Mucosa of rectum (tissue), 2 donors: ENCODE measurements around the gene ARHGEF7.

Source experiments
- H3K27ac ChIP-seq, 2 donors: one replicate each; pipeline ENCODE4 v1.7.0; 2013; ENCODE audit warnings: inconsistent platforms in 2 of 2, low read depth in 2 of 2, low read length in 2 of 2
- H3K27me3 ChIP-seq, 2 donors: one replicate each; pipeline ENCODE4 v1.7.0; 2013; ENCODE audit warnings: low read length in 2 of 2; ENCODE audit not compliant: control insufficient read depth in 2 of 2, insufficient read depth in 2 of 2
- H3K36me3 ChIP-seq, 2 donors: one replicate each; pipeline ENCODE4 v1.7.0; 2013; ENCODE audit warnings: low read length in 2 of 2; ENCODE audit not compliant: control insufficient read depth in 2 of 2, insufficient read depth in 2 of 2
- H3K4me1 ChIP-seq, 2 donors: one replicate each; pipeline ENCODE4 v1.7.0; 2013; ENCODE audit warnings: low read length in 2 of 2, mild to moderate bottlenecking in 1 of 2; ENCODE audit not compliant: control insufficient read depth in 2 of 2, insufficient read depth in 2 of 2
- H3K4me3 ChIP-seq, 2 donors: one replicate each; pipeline ENCODE4 v1.7.0; 2013; ENCODE audit warnings: low read length in 2 of 2
- H3K9ac ChIP-seq, 2 donors: one replicate each; pipeline ENCODE4 v1.7.0; 2013; ENCODE audit warnings: low read length in 2 of 2, low read depth in 1 of 2, mild to moderate bottlenecking in 1 of 2
- H3K9me3 ChIP-seq, 2 donors: one replicate each; pipeline ENCODE4 v1.7.0; 2013; ENCODE audit warnings: low read length in 2 of 2; ENCODE audit not compliant: control insufficient read depth in 2 of 2
- donor health status: healthy.
- donor health status: Normal muscosa, but diverticular disease.

Gene ARHGEF7

GRCh38 chr13:111130116-111130508 lies 15.0 kb downstream of the ARHGEF7 start:
- Histone ChIP-seq H3K9ac (no peak overlapping the region), H3K27ac (no peak overlapping the region), H3K36me3 (no peaks in the 10 kb centered on the region), H3K27me3 (peaks cover 0 to 4% of the 10 kb centered on the region in 2 donors), H3K4me3 (no peak overlapping the region), H3K9me3 (no peaks in the 10 kb centered on the region), H3K4me1 (no peaks in the 10 kb centered on the region)

- no peaks in the 10 kb centered on the region for H3K36me3 ChIP-seq
- H3K4me1 ChIP-seq: no peaks in the 10 kb centered on the region
- no peak overlapping the region for H3K27ac ChIP-seq
- no peak overlapping the region for H3K9ac ChIP-seq
- no peak overlapping the region for H3K4me3 ChIP-seq
- H3K27me3 ChIP-seq: peaks cover 0 to 4% of the 10 kb centered on the region in 2 donors
- H3K9me3 ChIP-seq: no peaks in the 10 kb centered on the region
Observed at GRCh38 chr13:111131048-111131447, 15.9 kb downstream of the ARHGEF7 start.

GRCh38 chr13:111131611-111132010 lies 16.5 kb downstream of the ARHGEF7 start:
- H3K9me3 ChIP-seq: no peaks in the 10 kb centered on the region
- H3K4me1 ChIP-seq: no peaks in the 10 kb centered on the region
- H3K27me3 ChIP-seq: peaks cover 0 to 4% of the 10 kb centered on the region in 2 donors
- H3K27ac ChIP-seq: no peak overlapping the region
- no peak overlapping the region for H3K4me3 ChIP-seq
- no peaks in the 10 kb centered on the region for H3K36me3 ChIP-seq
- H3K9ac ChIP-seq: no peak overlapping the region

GRCh38 chr13:111132948-111133347 lies 17.8 kb downstream of the ARHGEF7 start:
- H3K9ac ChIP-seq: no peak overlapping the region
- no peaks in the 10 kb centered on the region for H3K36me3 ChIP-seq
- peaks cover 2 to 4% of the 10 kb centered on the region in 2 donors for H3K27me3 ChIP-seq
- H3K27ac ChIP-seq: no peak overlapping the region
- H3K4me1 ChIP-seq: no peaks in the 10 kb centered on the region
- no peaks in the 10 kb centered on the region for H3K9me3 ChIP-seq
- H3K4me3 ChIP-seq: no peak overlapping the region

- H3K9me3 ChIP-seq: no peaks in the 10 kb centered on the region
Observed at GRCh38 chr13:111139452-111139851, 24.3 kb downstream of the ARHGEF7 start.

GRCh38 chr13:111139873-111140561 lies 24.9 kb downstream of the ARHGEF7 start:
- Histone ChIP-seq H3K4me3 (no peak overlapping the region), H3K36me3 (no peaks in the 10 kb centered on the region), H3K27ac (no peak overlapping the region), H3K27me3 (peaks cover 0 to 2% of the 10 kb centered on the region in 2 donors), H3K9ac (no peak overlapping the region), H3K4me1 (no peaks in the 10 kb centered on the region), H3K9me3 (no peaks in the 10 kb centered on the region)

More at GRCh38 chr13:111139452-111139851, 24.3 kb downstream of the ARHGEF7 start:
- Histone ChIP-seq H3K4me3 (no peak overlapping the region), H3K36me3 (no peaks in the 10 kb centered on the region), H3K4me1 (no peaks in the 10 kb centered on the region), H3K27ac (no peak overlapping the region), H3K9ac (no peak overlapping the region), H3K27me3 (peaks cover 0 to 2% of the 10 kb centered on the region in 2 donors)

GRCh38 chr13:111140562-111141105 lies 25.5 kb downstream of the ARHGEF7 start:
- Histone ChIP-seq H3K27me3 (peaks cover 0 to 2% of the 10 kb centered on the region in 2 donors), H3K9me3 (no peaks in the 10 kb centered on the region), H3K27ac (no peak overlapping the region), H3K4me1 (no peaks in the 10 kb centered on the region), H3K9ac (no peak overlapping the region), H3K4me3 (no peak overlapping the region), H3K36me3 (no peaks in the 10 kb centered on the region)

- H3K4me3 ChIP-seq: no peak overlapping the region
- no peak overlapping the region for H3K27ac ChIP-seq
- H3K4me1 ChIP-seq: no peaks in the 10 kb centered on the region
- H3K9me3 ChIP-seq: no peaks in the 10 kb centered on the region
- no peaks in the 10 kb centered on the region for H3K27me3 ChIP-seq
- no peak overlapping the region for H3K9ac ChIP-seq
- no peaks in the 10 kb centered on the region for H3K36me3 ChIP-seq
Observed at GRCh38 chr13:111142472-111142871, 27.4 kb downstream of the ARHGEF7 start.

GRCh38 chr13:111143865-111144540 lies 28.9 kb downstream of the ARHGEF7 start:
- H3K36me3 ChIP-seq: no peaks in the 10 kb centered on the region
- no peaks in the 10 kb centered on the region for H3K9me3 ChIP-seq
- H3K4me3 ChIP-seq: no peak overlapping the region
- no peak overlapping the region for H3K9ac ChIP-seq
- no peaks in the 10 kb centered on the region for H3K4me1 ChIP-seq
- H3K27ac ChIP-seq: no peak overlapping the region
- peaks cover 0 to 3% of the 10 kb centered on the region in 2 donors for H3K27me3 ChIP-seq

- Histone ChIP-seq H3K4me1 (no peaks in the 10 kb centered on the region), H3K27ac (no peak overlapping the region), H3K9me3 (no peaks in the 10 kb centered on the region), H3K4me3 (no peak overlapping the region), H3K27me3 (peaks cover 0 to 3% of the 10 kb centered on the region in 2 donors), H3K9ac (no peak overlapping the region), H3K36me3 (no peaks in the 10 kb centered on the region)
Observed at GRCh38 chr13:111145071-111145470, 30.0 kb downstream of the ARHGEF7 start.
